ENCODE results near the gene PRELID2.

Gene PRELID2

DNA sequence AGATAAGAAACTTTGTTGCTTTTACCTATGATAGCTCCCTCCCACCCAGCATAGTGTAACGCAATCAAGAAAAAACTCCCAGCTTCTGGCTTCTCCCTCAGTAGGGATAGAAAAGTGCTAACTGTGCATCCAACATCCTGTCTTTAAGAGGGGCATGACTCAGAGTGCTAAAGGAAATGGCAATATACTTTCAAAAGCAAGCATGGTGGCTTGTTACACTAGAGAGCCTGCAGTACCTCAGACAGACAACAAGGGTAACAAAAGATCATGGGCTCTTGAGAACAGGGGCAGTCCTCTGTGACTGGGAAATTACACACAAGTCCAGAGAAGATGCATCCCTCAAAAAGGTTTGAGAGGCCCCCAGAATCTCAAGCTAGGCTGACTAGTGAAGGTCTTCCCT, 37.8 kb downstream of the PRELID2 start:
- peak; percentile 4 for DNase-seq (ENCODE audit: low spot score)

DNA sequence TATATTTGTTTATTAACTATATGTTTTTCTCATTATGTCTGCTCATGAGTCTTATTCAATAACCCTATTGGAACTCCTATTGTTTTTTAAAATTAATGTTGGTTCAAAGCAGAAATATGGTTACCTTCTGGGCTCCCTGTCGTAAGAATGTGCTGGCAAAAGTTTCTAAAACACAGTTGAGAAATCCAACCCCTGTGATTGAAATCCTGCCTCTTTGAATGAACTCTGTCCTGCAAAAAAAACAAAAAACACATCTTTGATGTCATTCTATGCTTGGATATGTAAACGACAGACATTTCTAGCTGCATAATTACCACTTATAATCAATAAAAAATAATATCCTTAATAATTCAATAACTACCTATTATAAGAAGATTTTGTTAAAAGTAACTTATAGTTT, 38.8 kb downstream of the PRELID2 start:
- no peak for DNase-seq (ENCODE audit: low spot score)

DNA sequence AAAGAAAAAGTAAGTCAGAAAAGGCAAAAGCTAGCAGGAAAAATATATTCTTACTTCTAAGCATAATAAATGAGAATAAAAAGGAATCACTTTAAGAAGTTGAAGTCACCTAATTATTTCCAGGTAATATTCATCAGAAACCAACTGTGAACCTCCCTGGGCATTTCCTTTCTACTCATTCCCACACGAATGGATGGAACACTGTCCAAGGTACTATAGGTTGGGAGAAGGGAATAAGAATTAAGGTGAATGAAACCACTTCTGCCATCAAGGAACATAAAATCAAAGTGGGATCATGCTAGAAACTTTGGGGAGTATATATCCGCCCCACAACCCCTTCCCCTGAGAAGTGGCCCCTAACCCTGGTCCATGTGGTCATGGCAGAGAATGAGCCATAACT, 41.6 kb downstream of the PRELID2 start:
- DNase-seq (ENCODE audit: low spot score) = no peak

DNA sequence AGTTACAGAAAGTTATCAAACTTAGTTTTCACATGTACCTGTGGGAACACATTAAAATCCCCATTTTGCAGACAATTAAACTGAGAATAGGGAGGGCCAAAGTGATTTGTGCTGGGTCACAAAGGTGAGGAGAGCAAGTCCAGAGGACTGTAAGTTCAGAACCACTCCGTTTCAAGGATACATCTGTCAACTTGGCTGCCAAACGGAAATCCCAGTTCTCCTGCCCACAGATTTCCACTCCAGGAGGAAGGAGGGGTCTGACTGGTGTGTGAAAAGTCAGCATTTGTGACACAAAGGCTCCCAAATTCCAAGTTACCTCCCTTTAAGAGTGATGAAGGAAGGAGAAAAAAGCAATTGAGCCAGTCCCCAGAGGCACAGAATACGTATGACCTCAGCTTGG, 42.3 kb downstream of the PRELID2 start:
- DNase-seq (ENCODE audit: low spot score) = no peak

DNA sequence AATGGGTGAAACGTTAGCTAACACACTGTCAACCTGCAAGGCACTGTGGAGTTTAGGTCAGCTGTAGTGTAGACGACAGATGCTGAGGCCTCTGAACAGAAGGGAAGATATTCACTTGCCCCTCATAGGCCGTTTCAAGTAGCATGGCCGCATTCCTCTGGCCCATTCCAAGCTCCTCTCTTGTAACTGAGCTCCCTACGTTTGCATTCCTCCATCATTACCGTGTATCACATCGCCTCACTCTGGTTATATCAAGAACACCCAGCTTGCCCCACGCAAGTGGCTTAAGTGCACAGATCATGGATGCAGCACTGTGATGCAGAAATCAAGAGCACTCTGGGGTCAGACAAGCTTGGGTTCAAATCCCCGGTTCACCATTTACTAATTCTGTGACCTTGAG, 43.3 kb downstream of the PRELID2 start:
- no peak for DNase-seq (ENCODE audit: low spot score)

DNA sequence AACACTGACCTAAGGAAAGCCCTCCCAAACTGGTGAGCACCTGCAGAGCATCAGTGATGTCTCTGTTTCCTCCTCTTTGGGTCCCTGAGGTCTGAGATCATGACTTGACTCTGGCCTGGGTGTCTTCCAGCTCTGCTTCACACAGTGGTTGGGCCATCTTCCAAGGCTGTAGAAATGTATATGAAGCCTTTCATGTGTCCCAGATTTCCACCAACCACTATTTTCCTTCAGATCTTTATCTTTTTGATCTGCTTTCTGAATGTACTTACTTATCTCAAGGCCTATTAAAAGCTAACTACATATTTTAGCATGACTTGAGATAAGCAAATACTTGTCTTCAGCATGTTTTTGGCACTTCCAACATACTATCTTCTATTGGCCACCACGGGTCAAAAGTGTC, 47.1 kb downstream of the PRELID2 start:
- DNase-seq (ENCODE audit: low spot score) = no peak

DNA sequence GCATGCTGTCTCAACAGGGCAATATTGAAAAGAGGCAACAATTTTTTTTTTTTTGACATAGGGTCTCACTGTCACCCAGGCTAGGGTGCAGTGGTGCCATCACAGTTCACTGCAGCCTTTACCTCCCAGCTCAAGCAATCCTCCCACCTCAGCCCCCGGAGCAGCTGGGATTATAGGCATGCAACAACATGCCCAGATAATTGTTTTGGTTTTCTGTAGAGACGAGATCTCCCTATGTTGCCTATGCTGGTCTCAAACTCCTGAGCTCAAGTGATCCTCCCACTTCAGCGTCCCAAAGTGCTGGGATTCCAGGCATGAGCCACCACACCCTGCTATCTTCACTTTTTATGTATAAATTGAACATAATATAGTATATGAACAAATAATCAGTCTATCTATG, 47.6 kb downstream of the PRELID2 start:
- no peak for DNase-seq (ENCODE audit: low spot score)

DNA sequence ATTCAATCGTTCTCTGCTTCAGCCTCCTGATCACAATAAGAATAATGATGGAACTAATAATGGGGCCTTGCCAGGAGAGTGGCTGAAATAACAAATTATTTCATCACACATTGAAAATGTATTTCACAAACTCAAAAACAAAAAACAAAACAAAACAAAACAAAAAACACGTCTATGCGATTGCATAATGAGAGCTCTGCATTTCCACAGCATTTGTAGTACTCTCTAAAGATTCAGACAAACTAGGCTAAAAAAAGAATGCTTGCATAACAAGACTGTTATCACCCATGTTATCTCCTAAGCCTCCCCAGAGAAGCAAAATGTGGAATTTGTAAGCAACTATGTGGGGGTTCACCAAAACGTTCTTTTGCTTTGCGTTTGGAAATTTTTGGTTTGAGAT, 48.1 kb downstream of the PRELID2 start:
- DNase-seq (ENCODE audit: low spot score) = no peak

DNA sequence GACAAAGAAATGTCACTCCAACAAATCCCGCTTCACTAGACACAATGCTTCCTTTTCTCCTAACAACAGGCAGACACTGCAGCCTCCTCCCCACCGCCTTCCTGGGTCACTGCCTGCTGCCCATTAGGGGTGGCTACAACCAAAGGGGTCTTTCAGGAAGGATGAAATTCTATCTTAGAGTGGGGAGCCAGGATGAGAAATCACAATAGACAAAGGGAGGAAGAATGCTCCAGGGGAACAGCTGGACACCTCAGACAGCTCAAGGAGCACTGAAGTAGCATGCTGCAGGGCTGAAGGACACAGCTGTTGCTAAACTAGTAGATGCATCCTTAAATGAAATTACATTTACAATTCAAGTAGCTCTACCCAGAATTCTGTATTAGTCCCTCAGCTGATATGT, 54.2 kb downstream of the PRELID2 start:
- DNase-seq (ENCODE audit: low spot score) = no peak

DNA sequence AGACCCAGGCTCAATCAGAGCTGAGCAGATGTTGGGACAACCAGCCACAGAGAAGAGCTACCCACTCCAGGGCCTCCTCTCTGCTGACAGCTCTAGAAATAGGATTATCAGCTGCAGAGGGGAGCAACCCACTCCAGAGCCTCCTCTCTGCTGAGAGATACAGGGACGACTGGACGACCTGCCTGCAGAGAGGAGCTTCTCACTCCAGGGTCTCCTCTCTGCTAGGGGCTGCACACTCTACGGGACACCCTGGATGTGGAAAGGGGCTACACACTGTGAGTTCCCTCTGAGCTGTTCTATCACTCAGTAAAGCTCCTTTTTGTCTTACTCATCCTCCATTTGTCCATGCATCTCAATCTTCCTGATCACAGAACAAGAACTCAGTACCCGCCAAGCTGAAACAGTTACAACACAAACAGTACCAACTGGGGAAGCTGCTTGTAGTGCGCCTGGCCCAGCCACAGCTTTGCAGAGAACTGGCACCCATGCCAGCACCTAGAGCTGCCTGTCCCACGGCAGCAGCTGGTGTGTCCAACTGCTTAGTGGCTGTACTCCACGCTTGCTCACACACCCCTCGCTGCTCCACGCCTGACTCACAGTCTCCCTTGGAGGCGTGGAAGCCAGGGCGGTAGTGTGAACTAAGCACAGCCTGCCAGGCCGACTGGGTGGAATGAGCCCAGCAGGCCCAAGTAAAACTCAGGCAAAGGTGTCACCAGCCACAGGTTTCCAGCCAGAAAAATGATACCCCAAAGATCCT, 56.8 kb downstream of the PRELID2 start:
- DNase-seq (ENCODE audit: low spot score) = no peak

DNA sequence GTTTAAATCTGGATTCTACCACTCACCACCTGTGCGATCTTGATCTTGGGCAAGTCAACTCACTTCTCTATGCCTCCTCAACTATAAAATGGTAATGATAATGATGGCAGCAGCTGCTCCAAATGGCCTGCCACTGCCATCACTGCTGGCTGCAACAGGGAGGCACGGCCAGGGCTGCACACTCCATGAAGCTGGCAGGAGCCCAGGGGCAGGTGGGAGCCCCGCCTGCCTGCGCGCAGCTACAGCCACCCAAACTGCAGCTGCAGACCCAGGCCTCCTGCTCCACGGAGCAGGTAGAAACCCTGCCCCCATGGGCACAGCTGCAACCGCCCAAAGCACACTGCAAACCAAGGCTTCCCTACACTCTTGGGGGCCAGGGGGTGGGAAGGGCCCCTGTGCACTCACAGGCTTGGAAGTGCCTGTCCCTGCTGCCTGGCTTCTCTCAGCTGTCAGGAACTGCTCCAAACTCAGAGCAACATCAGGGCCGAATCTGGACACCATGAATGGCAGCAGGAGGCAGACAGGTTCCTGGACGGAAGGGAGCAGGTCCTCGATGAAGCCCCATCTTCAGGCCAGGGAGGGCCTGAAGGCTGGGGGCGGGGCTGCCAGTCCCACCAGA, 57.6 kb downstream of the PRELID2 start:
- no peak for DNase-seq (ENCODE audit: low spot score)

DNA sequence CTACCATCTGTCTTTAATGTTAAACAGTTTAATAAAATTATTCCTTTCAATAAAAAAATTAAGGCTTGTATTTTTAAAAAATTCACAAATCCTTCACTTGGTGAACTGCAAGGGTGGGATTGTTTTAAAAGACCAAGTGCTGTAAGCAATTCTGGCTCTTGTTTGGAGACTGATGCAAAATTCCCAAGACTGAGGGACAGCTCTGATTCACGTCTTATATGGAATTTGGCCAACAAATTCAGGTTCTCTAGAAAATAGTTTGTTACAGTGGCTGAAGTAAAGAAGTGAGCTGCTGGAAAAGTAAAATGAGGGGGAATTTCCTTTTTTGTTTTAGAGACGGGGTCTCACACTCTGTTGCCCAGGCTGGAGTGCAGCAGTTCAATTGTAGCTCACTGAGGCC, 58.3 kb downstream of the PRELID2 start:
- DNase-seq (ENCODE audit: low spot score) = peak; percentile 18

DNA sequence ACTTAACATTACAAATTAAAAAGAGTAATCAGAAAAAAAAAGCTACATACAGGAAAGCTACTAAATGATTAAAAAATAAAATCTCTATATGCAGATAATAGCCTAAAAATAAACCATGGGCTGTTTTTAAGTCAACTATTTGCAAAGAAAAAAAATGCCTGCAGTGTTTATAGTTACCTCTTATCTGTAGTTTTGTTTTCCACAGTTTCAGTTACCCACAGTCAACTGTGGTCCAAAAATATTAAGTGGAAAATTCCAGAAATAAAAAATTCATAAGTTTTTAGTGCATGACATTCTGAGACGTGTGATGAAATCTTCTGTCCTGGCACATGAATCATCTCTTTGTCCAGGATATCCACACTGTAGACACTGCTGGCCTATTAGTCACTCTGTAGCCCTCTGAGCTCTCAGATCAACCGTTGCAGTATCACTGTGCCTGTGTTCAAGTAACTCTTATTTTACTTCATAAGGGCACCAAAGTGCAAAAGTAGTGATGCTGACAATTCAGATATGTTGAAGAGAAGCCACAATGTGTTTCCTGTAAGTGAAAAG, 59.2 kb downstream of the PRELID2 start:
- peak; percentile 78 for DNase-seq (ENCODE audit: low spot score)

DNA sequence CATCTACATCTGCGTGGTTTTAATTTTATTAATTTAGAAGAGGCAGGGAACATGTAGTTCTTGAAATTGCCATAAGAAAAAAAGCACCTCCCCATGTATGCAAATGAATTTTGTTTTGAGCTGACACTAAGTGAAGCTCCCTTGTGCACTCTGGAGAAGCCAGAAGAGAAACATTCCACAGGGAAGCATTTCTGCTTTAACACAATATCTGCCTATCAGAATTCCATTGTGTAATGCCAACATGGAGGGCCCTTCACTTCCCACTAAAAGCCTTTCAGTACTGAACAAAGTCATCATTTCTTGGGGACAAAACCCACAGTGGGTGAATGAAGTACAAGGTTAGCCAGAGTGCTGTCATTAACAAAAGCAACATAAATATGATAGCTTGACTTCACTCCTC, 59.7 kb downstream of the PRELID2 start:
- DNase-seq (ENCODE audit: low spot score) = peak; percentile 13

DNA sequence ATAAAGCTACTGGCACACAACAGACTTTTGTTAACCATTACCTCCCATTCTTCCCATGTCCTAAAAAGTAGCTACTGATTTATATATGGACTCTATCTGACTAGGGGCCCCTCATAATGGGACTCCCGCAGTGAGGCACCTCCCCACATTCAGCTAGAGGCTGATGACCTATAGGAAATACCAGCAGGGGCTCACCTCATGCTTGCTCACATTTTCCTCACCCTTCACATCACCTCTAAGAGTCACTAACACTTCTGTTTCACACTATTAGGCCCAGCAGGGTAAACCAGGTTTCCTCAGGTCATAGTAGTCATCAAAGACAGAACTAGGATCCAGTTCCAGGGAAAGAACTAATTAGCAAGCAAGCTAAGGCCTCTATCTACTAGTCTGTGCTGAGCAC, 60.7 kb downstream of the PRELID2 start:
- DNase-seq (ENCODE audit: low spot score) = no peak

DNA sequence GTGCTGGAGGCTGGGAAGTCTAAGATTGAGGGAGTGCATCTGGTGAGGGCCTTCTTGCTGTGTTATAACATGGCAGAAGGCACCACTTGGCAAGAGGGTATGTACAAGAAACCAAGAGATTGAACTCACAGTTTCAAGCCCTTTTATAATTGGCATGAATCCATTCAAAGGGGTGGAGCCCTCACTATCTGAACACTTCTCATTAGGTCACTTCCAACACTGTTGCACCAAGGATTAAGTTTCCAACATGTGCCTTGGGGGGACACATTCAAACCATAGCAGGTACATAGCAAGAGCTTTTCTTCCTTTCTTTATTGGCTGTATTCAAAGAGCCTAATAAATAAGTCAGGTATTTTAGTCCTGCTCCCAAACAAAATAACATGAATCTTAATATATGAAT, 62.7 kb downstream of the PRELID2 start:
- DNase-seq (ENCODE audit: low spot score) = no peak

DNA sequence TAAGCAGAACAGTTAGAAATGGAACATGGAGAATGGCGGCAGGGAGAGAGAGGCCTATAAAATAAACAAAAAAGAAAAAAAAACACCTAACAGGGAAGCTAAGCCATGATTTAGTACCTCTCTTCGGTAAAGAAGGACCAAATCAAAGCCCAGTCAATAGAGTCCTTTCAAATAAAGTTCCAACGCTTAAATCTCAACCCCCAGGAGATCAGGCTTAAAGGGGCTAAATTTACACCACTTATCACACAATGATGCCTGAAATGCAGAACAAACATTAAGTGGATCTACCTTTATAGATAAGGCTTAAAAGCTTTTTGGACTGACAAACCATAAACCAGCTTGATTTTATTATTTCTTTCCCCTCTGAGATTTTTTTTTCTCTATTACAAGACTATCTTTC, 66.3 kb downstream of the PRELID2 start:
- DNase-seq (ENCODE audit: low spot score) = no peak

DNA sequence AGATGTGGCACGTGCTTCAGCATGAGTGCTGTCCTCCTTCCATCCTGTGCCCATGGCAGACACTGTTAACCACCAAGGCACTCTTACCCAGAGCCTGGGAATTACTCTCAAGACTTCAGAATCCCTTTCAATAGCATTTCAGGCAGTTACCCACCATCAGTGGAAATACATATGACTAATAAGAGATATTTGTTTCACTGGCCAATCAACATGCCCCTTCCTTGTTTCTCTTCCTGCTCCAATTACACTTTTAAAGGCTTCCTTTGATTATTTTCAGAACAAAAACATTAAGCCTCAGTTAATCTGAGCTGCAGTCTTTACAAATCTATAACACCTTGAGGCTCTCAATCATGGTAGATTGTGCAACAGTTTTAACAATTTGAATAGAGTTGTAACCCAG, 70.8 kb downstream of the PRELID2 start:
- DNase-seq (ENCODE audit: low spot score) = no peak

DNA sequence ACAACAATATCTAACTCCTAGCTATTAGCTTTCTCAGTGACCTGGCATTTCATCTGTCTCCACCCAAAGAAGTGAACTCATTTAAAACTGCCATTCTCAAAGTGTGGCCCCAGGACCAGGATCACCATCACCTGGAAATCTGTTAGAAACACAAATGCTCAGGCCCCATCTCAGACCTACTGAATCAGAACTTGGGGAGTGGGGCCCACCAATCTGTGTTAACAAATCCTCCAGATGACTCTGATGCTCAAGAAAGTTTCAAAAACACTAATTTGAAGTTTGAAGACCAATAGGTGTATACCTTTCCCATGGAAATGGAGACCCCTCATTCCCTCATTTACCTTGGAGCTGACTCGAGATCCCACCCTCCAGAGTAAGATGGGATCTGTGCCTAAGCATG, 72.3 kb downstream of the PRELID2 start:
- DNase-seq (ENCODE audit: low spot score) = no peak

DNA sequence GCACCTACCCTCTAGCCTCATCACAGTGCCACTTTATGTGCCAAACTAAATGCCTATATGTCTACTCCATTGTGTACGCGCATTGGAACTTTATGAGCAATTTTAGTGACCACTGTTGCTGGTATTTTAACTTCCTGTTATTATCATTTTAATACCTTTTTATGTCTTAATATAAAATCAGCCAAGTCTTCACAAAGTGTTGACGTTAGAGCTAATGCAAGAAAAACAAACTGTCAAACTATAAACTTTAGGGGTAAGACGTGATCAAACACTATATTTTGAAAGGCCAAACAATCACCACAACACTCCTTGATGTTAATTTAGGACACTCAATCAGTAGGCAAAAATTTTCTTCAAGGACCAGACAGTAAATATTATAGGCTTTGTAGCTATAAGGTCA, 73.9 kb downstream of the PRELID2 start:
- DNase-seq (ENCODE audit: low spot score) = no peak

DNA sequence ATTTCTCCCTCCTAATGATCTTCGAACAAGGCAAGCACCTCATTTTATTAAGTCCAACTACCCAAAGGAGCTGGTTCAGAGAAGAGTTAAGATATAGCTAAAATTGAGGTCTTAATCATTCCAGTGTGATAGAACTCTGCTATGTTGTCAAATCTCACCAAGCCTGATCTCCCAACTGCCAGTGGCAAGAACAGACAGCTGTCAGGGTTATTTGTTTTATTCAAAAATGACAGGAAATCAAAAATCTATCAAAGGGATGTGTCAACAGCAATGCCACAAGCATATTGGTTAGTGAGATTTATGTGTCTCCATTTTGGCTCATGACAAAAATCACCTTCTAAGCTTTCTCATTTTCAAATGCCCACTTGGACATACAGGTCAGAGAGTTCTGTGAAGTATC, 74.5 kb downstream of the PRELID2 start:
- no peak for DNase-seq (ENCODE audit: low spot score)

DNA sequence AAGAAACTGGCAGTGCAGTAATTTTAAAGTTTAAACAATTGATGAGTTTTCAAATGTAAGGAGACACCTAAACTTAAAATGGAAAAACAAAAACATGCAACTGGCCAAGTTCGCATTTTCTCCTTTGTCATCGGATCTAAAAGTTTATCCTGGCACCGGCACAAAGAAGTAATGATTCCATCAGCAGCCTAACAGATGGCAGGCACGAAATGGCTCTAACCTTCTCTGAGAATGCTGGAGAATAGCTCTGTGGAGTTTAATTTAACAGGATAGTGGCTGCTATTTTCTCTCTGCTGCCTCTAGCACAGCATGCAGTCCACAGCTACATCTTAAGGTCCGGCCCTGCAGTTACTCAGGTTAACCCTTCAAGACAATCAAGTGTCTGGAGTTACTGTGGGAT, 82.2 kb downstream of the PRELID2 start:
- DNase-seq (ENCODE audit: low spot score) = peak; percentile 6

DNA sequence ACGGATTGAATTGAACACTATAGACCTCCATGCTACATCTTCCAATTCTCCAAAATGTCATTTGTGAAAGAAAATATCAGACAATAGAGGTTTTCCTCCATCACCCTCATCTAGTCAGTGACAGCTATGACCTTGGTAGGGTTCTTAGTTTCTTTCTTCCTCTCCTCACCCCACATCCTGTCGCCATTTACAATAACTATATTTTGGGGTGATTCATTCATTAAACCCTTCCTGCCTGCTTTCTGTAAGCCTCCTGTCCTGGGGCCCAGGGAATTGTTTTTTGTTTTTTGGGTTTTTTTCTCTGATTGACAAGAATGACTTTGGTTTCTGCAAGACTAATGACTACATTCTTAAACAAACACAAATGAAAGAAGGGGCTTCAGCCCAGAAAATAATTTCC, 82.6 kb downstream of the PRELID2 start:
- no peak for DNase-seq (ENCODE audit: low spot score)

DNA sequence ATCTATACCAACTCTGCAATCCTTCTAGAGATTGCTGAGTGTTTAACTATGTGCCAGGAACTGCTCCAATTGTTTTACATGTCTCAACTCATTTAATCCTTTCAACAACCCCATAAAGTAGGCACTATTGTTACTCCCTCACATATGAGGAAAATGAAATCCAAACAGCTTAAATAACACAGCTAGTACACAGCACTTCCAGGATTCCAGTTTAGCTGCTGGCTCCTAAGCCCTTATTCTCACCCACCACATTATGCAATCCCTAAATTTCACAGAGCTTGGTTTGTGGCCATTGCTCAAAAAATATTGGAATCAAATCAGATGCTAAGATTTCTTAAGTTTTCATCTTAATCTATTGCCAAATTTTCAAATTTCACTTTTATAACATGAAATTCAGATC, 84.9 kb downstream of the PRELID2 start:
- DNase-seq (ENCODE audit: low spot score) = no peak

Data from hepatic stellate cell (primary cell).